Kidney epithelial cell (primary cell): ENCODE data around the gene CHD6. TPM values are rescaled to one million over a fixed set of nuclear protein-coding genes. Genes with fewer than 3 reads are reported as not detected.
A peak's percentile ranks its signal among the peaks of the same experiment; 100 is the strongest.

Experiments
- DNase-seq: peaks from one replicate; pipeline ENCODE4 v3.0.0-alpha.2; 2010; ENCODE audit warnings: low read depth
- H3K27me3 ChIP-seq: 2 replicates; pipeline ENCODE4 v1.6.0; 2011; ENCODE audit warnings: low read length; ENCODE audit not compliant: control insufficient read depth, insufficient read depth
- H3K36me3 ChIP-seq: 2 replicates; pipeline ENCODE4 v1.5.1; 2011; ENCODE audit warnings: low read length; ENCODE audit not compliant: control insufficient read depth, insufficient read depth
- H3K4me3 ChIP-seq: 2 replicates; pipeline ENCODE4 v1.5.1; 2011; ENCODE audit warnings: low read depth, mild to moderate bottlenecking, control low read depth, low read length
- total RNA-seq: library from RNA; depleted of rRNA; stranded (reverse); fragments of >200 nt; gene quantifications from 2 replicates; pipeline ENCODE4 v1.2.3, GENCODE V29; 2015
- TF ChIP-seq, protein P1 (sequence below): IDR thresholded peaks from 2 replicates; pipeline ENCODE4 v1.5.1; 2011; ENCODE audit warnings: mild to moderate bottlenecking, moderate library complexity, low read length, control low read depth, inconsistent platforms; ENCODE audit not compliant: insufficient read depth, poor library complexity, severe bottlenecking

The CHD6 gene, protein sequence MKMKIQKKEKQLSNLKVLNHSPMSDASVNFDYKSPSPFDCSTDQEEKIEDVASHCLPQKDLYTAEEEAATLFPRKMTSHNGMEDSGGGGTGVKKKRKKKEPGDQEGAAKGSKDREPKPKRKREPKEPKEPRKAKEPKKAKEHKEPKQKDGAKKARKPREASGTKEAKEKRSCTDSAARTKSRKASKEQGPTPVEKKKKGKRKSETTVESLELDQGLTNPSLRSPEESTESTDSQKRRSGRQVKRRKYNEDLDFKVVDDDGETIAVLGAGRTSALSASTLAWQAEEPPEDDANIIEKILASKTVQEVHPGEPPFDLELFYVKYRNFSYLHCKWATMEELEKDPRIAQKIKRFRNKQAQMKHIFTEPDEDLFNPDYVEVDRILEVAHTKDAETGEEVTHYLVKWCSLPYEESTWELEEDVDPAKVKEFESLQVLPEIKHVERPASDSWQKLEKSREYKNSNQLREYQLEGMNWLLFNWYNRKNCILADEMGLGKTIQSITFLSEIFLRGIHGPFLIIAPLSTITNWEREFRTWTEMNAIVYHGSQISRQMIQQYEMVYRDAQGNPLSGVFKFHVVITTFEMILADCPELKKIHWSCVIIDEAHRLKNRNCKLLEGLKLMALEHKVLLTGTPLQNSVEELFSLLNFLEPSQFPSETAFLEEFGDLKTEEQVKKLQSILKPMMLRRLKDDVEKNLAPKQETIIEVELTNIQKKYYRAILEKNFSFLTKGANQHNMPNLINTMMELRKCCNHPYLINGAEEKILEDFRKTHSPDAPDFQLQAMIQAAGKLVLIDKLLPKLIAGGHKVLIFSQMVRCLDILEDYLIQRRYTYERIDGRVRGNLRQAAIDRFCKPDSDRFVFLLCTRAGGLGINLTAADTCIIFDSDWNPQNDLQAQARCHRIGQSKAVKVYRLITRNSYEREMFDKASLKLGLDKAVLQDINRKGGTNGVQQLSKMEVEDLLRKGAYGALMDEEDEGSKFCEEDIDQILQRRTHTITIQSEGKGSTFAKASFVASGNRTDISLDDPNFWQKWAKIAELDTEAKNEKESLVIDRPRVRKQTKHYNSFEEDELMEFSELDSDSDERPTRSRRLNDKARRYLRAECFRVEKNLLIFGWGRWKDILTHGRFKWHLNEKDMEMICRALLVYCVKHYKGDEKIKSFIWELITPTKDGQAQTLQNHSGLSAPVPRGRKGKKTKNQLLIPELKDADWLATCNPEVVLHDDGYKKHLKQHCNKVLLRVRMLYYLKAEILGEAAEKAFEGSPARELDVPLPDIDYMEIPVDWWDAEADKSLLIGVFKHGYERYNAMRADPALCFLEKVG (N-terminal part only)
- 17.9 and 19.6 TPM in 2 replicates for total RNA-seq

DNA sequence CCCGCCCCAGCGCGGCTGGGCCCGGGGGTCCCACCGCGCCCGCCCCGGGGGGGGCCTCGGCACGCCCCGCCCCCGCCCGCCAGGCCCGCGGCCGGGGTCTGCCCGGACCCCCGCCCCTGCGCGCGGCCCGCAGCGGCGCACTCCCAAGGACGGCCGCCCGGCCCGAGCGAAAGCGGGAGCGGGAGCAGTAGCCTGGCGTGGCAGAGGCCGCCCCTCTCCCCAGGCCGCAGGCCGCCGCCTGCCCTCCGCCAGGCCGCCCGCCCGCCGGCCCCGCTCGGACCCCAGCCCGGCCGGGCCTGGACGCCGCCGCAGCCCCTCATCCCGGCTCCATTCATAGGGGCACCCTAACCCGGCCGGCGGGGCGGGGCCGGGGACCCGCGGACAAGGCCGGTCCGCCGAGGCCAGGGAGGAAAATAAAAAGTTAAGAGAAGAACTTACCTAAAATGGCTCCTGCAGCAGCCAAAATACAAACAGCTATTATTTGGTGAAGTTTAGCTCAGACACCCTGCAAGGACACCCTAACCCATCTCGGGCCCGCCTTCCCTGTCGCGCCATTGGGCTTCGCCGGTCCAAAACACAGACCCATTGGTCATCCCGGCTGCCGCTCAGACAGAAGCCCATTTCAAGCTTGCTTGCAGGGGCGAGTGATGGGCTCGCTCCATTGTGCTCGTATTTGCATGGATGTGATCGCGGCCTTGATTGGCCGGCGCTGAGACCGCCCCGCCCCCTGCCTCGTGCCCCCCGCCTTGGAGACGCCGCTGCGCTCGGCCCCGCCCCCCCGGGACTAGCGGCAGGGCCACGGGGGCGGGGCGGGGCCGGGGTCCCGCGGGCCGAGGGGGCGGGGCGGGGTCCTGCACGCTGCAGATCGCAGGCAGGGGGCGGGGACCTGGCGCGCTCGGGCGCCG lies at the start of gene CHD6:
Gene CHD6 (minus strand): TSS at position 476 of the 905 bp plus-strand sequence. CDS start 67,040 bp downstream, outside the sequence.
- Histone ChIP-seq H3K4me3 (peak within 1 kb of the TSS; percentile 80), H3K27me3 (no peaks in the 10 kb centered on the region), H3K36me3 (no peaks in the 10 kb centered on the region)
- DNase-seq, result peak; percentile 95
- TF ChIP-seq, protein P1, sequence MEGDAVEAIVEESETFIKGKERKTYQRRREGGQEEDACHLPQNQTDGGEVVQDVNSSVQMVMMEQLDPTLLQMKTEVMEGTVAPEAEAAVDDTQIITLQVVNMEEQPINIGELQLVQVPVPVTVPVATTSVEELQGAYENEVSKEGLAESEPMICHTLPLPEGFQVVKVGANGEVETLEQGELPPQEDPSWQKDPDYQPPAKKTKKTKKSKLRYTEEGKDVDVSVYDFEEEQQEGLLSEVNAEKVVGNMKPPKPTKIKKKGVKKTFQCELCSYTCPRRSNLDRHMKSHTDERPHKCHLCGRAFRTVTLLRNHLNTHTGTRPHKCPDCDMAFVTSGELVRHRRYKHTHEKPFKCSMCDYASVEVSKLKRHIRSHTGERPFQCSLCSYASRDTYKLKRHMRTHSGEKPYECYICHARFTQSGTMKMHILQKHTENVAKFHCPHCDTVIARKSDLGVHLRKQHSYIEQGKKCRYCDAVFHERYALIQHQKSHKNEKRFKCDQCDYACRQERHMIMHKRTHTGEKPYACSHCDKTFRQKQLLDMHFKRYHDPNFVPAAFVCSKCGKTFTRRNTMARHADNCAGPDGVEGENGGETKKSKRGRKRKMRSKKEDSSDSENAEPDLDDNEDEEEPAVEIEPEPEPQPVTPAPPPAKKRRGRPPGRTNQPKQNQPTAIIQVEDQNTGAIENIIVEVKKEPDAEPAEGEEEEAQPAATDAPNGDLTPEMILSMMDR, result no peak

DNA sequence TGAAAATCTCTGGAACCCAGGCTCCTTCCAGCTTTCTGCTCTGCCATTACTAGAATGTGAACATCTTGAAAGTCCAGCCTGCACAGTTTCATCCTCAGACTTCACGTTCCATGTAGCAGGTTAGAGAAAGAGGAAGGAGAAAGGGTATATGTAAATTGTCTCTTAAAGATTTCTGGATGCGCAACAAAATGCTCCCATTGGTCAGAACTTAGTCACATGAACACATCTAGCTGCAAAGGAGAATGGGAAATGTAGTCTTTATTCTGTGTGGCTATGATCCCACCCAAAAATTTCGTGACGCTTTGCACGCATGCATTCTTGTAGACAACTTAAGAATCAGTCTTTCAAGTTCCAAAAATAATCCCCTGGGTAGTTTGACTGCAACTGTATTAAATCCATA lies 46.4 kb upstream of the CHD6 start:
- no peak for DNase-seq
- Histone ChIP-seq H3K36me3 (no peaks in the 10 kb centered on the region), H3K27me3 (no peaks in the 10 kb centered on the region), H3K4me3 (no peak overlapping the region)
- TF ChIP-seq, protein P1, result no peak

DNA sequence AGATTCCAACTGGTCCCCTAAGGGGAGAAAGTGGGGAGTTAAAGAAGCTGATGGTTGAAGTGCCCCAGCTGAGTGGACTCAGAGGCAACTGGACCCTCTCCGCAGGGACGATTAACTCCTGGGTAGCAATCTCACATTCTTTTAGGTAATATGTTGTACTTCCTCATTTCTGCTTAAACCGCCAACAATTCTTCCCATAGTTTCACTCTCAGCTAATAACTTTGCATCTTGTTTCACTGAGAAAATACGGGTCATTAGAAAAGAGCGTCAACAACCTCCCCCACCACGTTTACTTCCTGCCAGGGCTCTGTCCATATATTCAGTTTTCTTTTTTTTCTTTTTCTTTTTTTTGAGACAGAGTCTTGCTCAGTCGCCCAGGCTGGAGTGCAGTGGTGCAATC lies 39.5 kb upstream of the CHD6 start:
- no peak for DNase-seq
- no peaks in the 10 kb centered on the region for H3K36me3 ChIP-seq
- no peak overlapping the region for H3K4me3 ChIP-seq
- H3K27me3 ChIP-seq, result no peaks in the 10 kb centered on the region
- TF ChIP-seq, protein P1, result no peak

DNA sequence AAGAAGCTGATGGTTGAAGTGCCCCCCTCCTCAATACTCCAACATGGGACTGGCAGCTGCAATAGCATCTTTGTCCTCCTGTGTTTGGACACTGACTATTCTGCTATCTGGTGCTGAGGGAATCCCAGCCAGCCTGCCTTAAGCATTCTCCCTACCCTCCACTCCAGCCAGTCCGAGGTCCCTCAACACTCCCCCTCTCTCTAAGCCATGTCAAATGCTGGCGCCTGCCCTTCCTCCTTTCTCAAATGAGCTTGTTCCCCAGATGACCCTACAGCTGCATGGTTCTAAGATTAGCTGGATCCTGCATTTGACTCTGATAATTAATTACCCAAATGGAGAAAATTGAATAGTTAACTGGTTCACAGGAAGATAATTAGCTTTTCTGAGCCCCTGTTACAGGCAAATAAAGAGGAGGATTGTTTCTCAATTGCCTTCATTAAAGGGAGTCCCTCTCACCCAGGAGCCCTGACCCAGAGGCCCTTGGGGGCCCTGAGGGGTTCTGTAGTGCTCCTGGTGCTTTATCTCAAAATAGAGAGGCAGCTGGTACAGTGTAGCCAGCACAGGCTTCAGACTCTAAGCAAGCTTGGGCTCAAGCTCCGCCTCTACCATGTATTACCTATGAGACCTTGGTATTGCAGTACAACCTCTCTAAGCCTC lies 37.9 kb upstream of the CHD6 start:
- no peaks in the 10 kb centered on the region for H3K27me3 ChIP-seq
- no peak overlapping the region for H3K4me3 ChIP-seq

More for the DNA sequence above, 37.9 kb upstream of the CHD6 start:
- no peak for DNase-seq
- H3K36me3 ChIP-seq, result no peaks in the 10 kb centered on the region
- TF ChIP-seq, protein P1, result no peak
